Measurements from ENCODE around the gene FIBIN. TPM values are rescaled to one million over a fixed set of nuclear protein-coding genes. Genes with fewer than 3 reads are reported as not detected.

FIBIN gene
- total and polyA plus RNA-seq, 8 donors, result 2.7 to 42.6 (median 5.3) TPM

- no peaks in the 10 kb centered on the region for H3K9me3 ChIP-seq
- no peaks in the 10 kb centered on the region for H3K4me1 ChIP-seq
- H3K4me3 ChIP-seq, result no peak overlapping the region
- H3K27ac ChIP-seq, result no peak overlapping the region
- no peaks in the 10 kb centered on the region for H3K36me3 ChIP-seq
- TF ChIP-seq POLR2AphosphoS5 (IDR thresholded peaks at IDR 0.05) (no peak), EP300 (IDR thresholded peaks at IDR 0.05) (no peak), CTCF (IDR thresholded peaks at IDR 0.05) (no peak), POLR2A (IDR thresholded peaks at IDR 0.05) (no peak)
- intact Hi-C loops (cut with DNase I; ENCODE audit: low total_unique reads), result no loop called here
- DNase-seq, result peak; percentile 28 to 74
- no peaks in the 10 kb centered on the region for H3K27me3 ChIP-seq
- 30 to 55% (median 45%) methylated on average over 2 of the region's 2 CpGs for WGBS, 5 donors
Measured at GRCh38 chr11:27020751-27021150, 26.8 kb downstream of the FIBIN start.

- Histone ChIP-seq H3K4me1 (no peaks in the 10 kb centered on the region), H3K36me3 (no peaks in the 10 kb centered on the region), H3K27ac (no peak overlapping the region), H3K4me3 (no peak overlapping the region), H3K9me3 (no peaks in the 10 kb centered on the region), H3K27me3 (no peaks in the 10 kb centered on the region)
- 52 to 83% (median 76%) methylated on average over 1 of the region's 1 CpG for WGBS, 5 donors
- intact Hi-C loops (cut with DNase I; ENCODE audit: low total_unique reads), result no loop called here
- no peak for TF ChIP-seq CTCF (IDR thresholded peaks at IDR 0.05)
- TF ChIP-seq POLR2A (IDR thresholded peaks at IDR 0.05), result no peak
- TF ChIP-seq EP300 (IDR thresholded peaks at IDR 0.05), result no peak
- TF ChIP-seq POLR2AphosphoS5 (IDR thresholded peaks at IDR 0.05), result no peak
- DNase-seq, result no peak
Measured at GRCh38 chr11:27022659-27023251, 28.8 kb downstream of the FIBIN start.

- no peak for DNase-seq
- no peaks in the 10 kb centered on the region for H3K27me3 ChIP-seq
- H3K4me1 ChIP-seq, result no peaks in the 10 kb centered on the region
- WGBS, 5 donors, result 78 to 90% (median 84%) methylated on average over 3 of the region's 3 CpGs
- no peak overlapping the region for H3K27ac ChIP-seq
- intact Hi-C loops (cut with DNase I; ENCODE audit: low total_unique reads), result no loop called here
- no peaks in the 10 kb centered on the region for H3K36me3 ChIP-seq
- H3K9me3 ChIP-seq, result no peaks in the 10 kb centered on the region
- TF ChIP-seq POLR2A (IDR thresholded peaks at IDR 0.05) (no peak), CTCF (IDR thresholded peaks at IDR 0.05) (no peak), POLR2AphosphoS5 (IDR thresholded peaks at IDR 0.05) (no peak), EP300 (IDR thresholded peaks at IDR 0.05) (no peak)
- H3K4me3 ChIP-seq, result no peak overlapping the region
Measured at GRCh38 chr11:27024865-27025264, 31.0 kb downstream of the FIBIN start.

GRCh38 chr11:27025312-27025955, 31.5 kb downstream of the FIBIN start:
- DNase-seq, result no peak
- no peaks in the 10 kb centered on the region for H3K4me1 ChIP-seq
- TF ChIP-seq EP300 (IDR thresholded peaks at IDR 0.05) (no peak), POLR2AphosphoS5 (IDR thresholded peaks at IDR 0.05) (no peak), POLR2A (IDR thresholded peaks at IDR 0.05) (no peak), CTCF (IDR thresholded peaks at IDR 0.05) (no peak)
- intact Hi-C loops (cut with DNase I; ENCODE audit: low total_unique reads), result no loop called here
- no peaks in the 10 kb centered on the region for H3K36me3 ChIP-seq
- WGBS, 5 donors, result 47 to 59% (median 55%) methylated on average over 5 to 6 of the region's 6 CpGs
- H3K27me3 ChIP-seq, result no peaks in the 10 kb centered on the region
- no peak overlapping the region for H3K27ac ChIP-seq
- H3K4me3 ChIP-seq, result no peak overlapping the region
- no peaks in the 10 kb centered on the region for H3K9me3 ChIP-seq
